HEK293T (cell line): ENCODE measurements around the gene EXOC4.

Source experiments
- BHLHE40 ChIP-seq: fragments of 450-650 bp; IDR thresholded peaks from 2 replicates; pipeline ENCODE4 v1.6.1; 2016; ENCODE audit warnings: mild to moderate bottlenecking, moderate library complexity, borderline replicate concordance
- CTBP1 ChIP-seq: fragments of 450-650 bp; IDR thresholded peaks from 2 replicates; pipeline ENCODE4 v1.6.1; 2016; ENCODE audit warnings: borderline replicate concordance
- ELF4 ChIP-seq: fragments of 450-650 bp; IDR thresholded peaks from 2 replicates; pipeline ENCODE4 v1.6.1; 2017; ENCODE audit warnings: antibody characterized with exemption
- FOXA1 ChIP-seq: fragments of 450-650 bp; IDR thresholded peaks from 2 replicates; pipeline ENCODE4 v1.6.1; 2016; ENCODE audit warnings: mild to moderate bottlenecking
- FOXK2 ChIP-seq: fragments of 450-650 bp; IDR thresholded peaks from 2 replicates; pipeline ENCODE4 v1.6.1; 2016; ENCODE audit warnings: mild to moderate bottlenecking
- FOXM1 ChIP-seq: fragments of 450-650 bp; IDR thresholded peaks from 2 replicates; pipeline ENCODE4 v1.6.1; 2017; ENCODE audit warnings: mild to moderate bottlenecking, borderline replicate concordance
- HDGF ChIP-seq: fragments of 450-650 bp; IDR thresholded peaks from 2 replicates; pipeline ENCODE4 v1.6.1; 2017; ENCODE audit warnings: antibody characterized with exemption, borderline replicate concordance
- L3MBTL2 ChIP-seq: fragments of 450-650 bp; conservative IDR thresholded peaks from 2 replicates; pipeline ENCODE4 v1.6.1; 2016; ENCODE audit warnings: mild to moderate bottlenecking
- SP1 ChIP-seq: fragments of 450-650 bp; IDR thresholded peaks from 2 replicates; pipeline ENCODE4 v1.6.1; 2017
- SUZ12 ChIP-seq: fragments of 450-650 bp; IDR thresholded peaks from 2 replicates; pipeline ENCODE4 v1.6.1; 2016; ENCODE audit warnings: mild to moderate bottlenecking
- TARDBP ChIP-seq: fragments of 450-650 bp; IDR thresholded peaks from 2 replicates; pipeline ENCODE4 v1.6.1; 2016
- TF ChIP-seq, protein P1 (sequence below): fragments of 450-650 bp; IDR thresholded peaks from 2 replicates; pipeline ENCODE4 v1.6.1; 2016

DNA sequence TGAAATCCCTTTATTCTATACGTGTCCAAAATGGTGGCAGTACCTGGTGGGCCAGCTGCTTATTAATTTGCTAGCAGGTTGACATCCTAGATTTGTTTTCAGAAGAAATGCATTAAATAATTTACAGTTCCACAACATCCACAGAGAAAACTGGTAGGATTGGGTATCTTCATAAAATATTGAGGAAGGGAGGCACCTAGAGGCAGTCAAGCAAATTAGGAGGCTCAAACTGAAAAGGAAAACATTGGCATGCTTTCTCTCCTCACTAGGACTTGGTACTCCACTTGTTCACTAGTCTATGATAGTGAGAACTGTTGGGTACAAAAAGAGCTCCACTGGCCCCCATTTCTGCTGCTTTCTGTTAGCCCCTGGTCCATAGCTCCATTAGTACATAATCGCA, 855.9 kb downstream of the EXOC4 start:
- no peak for TF ChIP-seq SUZ12
- no peak for TF ChIP-seq SP1
- TF ChIP-seq BHLHE40: no peak
- TF ChIP-seq, protein P1, sequence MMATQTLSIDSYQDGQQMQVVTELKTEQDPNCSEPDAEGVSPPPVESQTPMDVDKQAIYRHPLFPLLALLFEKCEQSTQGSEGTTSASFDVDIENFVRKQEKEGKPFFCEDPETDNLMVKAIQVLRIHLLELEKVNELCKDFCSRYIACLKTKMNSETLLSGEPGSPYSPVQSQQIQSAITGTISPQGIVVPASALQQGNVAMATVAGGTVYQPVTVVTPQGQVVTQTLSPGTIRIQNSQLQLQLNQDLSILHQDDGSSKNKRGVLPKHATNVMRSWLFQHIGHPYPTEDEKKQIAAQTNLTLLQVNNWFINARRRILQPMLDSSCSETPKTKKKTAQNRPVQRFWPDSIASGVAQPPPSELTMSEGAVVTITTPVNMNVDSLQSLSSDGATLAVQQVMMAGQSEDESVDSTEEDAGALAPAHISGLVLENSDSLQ: no peak
- TF ChIP-seq FOXA1: no peak
- no peak for TF ChIP-seq L3MBTL2
- TF ChIP-seq FOXM1: no peak
- TF ChIP-seq CTBP1: no peak
- no peak for TF ChIP-seq TARDBP
- TF ChIP-seq HDGF: no peak
- no peak for TF ChIP-seq ELF4
- no peak for TF ChIP-seq FOXK2
